GM18907 (cell line): ENCODE data around the gene TMEM258.

Experiments
- ATAC-seq: cut with Tn5 transposase; IDR thresholded peaks from one replicate; pipeline ENCODE4 v1.9.1; 2021; ENCODE audit warnings: mild to moderate bottlenecking, moderate library complexity; ENCODE audit not compliant: unreplicated experiment

TMEM258 gene

DNA sequence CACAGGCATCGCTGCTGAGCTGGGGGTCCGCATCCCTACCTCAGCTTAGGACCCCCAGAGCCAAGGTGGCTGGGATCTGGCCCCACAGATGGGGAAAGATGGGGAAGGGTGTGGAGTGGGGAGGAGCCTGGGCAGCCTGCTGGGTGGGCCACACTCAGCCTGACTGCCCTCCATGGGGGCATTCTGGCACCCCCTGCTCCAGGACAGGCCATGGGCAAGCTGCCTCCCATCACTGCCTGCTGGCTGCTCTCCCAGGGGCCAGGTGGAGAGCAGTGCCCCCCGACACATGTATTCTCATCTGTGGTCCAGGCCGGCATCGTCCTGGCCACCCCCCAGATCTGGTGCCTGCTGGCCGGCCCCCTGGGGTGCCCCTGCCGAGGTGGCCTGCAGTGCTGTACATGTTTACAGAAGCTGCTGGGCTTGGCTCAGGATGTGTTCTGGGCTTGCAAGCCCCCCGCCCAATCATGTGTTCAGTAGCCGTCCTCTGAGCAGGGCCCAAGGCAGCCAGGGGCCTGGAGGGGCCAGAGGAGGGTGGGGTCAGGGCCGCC, 47.7 kb downstream of the TMEM258 start:
- ATAC-seq: no peak

DNA sequence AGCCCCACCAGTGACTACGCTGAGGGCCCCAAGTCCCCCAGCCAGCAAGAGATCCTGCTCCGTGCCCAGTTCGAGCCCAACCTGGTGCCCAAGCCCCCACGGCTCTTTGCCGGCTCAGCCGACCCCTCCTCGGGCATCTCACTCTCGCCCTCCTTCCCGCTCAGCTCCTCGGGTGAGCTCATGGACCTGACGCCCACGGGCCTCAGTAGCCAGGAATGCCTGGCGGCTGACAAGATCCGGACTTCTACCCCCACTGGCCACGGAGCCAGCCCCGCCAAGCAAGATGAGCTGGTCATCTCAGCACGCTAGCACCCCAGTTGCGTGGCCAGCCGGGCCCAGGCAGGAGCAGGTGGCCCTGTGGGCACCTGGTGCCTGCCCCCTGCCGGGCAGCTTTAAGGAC, 48.2 kb downstream of the TMEM258 start:
- no peak for ATAC-seq

DNA sequence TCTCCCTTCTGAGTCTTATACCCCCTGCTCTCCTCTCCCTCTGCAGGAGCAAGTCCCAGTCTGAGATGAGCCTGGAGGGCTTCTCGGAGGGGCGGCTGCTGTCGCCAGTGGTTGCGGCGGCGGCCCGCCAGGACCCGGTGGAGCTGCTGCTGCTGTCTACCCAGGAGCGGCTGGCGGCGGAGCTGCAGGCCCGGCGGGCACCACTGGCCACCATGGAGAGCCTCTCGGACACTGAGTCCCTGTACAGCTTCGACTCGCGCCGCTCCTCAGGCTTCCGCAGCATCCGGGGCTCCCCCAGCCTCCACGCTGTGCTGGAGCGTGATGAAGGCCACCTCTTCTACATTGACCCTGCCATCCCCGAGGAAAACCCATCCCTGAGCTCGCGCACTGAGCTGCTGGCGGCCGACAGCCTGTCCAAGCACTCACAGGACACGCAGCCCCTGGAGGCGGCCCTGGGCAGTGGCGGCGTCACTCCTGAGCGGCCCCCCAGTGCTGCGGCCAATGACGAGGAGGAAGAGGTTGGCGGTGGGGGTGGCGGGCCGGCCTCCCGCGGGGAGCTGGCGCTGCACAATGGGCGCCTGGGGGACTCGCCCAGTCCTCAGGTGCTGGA, 48.8 kb downstream of the TMEM258 start:
- ATAC-seq: no peak

GRCh38 chr11:61742391-61742790, 50.0 kb downstream of the TMEM258 start:
- ATAC-seq: no peak

DNA sequence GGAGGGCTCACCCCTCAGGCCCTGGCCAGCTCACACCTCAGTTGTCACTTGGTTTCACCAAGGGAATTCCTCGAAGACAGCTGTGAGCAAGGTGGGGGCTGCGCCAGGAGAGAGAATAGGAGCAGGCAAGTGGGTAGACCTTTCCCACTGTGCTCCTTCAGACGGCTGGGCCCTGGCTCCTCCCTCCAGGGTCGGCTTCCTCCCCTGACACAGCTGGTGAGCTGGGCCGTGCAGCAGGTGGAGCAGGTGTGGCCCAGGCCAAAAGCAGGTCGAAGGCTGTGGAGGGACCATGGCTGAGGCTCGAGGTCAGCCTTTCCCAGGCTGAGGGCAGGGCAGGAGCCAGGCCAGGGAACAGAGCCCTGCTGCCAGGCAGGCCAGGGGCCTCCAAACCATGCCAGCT, 52.4 kb downstream of the TMEM258 start:
- ATAC-seq: no peak

- ATAC-seq: no peak
These were observed 53.0 kb downstream of the TMEM258 start for GRCh38 chr11:61739413-61739812.
